ENCODE measurements around the gene MCRIP1. TPM values are rescaled to one million over a fixed set of nuclear protein-coding genes. Genes with fewer than 3 reads are reported as not detected.
A peak's percentile ranks its signal among the peaks of the same experiment; 100 is the strongest.

MCRIP1 gene
- total and polyA plus RNA-seq, 2 of the 13 experiments (the other 11 are each of a cell fraction or from before 2014, with no cell fraction given): 79.7 to 84.9 TPM

DNA sequence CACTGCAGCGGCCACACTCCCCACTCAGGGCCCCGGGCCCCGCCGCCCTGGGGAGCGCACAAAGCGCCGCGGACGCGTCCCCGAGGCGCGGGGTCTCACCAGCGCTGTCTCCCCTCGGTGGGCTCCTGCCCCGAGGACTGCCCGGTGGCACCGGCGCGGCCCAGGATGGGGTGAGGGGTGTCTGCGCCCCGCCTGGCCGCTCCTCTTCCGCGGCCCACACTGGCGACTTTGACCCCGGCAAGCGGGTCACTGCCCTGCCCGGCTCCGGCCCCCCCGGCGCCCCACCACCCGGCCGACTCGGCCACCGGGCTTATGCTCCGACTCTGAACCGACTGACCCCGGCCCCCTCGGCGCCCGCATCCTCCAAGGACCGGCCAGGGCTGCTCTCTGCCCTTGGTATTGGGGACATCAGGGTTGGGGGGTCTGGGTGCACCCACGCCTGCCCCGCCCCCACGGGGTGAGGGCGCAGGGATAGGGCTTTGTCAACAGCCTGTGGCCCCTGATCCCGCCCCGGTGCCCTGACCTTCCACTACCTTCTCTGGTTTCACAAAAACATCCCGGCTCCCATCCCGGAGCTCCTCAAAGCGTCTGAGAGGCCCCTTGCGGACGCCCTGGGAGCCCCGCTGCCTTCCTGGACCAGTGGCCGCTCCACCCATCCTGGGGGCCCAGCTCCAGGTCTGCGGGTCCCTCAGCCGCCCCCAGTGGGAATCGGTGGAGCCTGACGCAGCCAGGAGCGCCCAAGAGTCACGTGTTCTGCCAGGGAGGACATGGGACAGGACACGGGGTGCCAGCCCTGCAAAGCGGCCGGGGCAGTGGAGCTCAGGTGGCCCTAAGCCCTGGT is 28.3 kb downstream of the MCRIP1 start (continued):
- TF ChIP-seq, protein P1, sequence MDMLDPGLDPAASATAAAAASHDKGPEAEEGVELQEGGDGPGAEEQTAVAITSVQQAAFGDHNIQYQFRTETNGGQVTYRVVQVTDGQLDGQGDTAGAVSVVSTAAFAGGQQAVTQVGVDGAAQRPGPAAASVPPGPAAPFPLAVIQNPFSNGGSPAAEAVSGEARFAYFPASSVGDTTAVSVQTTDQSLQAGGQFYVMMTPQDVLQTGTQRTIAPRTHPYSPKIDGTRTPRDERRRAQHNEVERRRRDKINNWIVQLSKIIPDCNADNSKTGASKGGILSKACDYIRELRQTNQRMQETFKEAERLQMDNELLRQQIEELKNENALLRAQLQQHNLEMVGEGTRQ (IDR thresholded peaks at IDR 0.05; ENCODE audit: low read depth, low read length): peak; percentile 36; the same call in 1 of the 2 replicates
- TF ChIP-seq, protein P1 (CRISPR knock-in tag; IDR thresholded peaks at IDR 0.05; ENCODE audit: borderline replicate concordance): no peak
- no peak for TF ChIP-seq ZNF558 (CRISPR knock-in tag; IDR thresholded peaks at IDR 0.05; ENCODE audit: borderline replicate concordance)
- no peak for TF ChIP-seq ZBTB3 (CRISPR knock-in tag; IDR thresholded peaks at IDR 0.05; ENCODE audit: borderline replicate concordance, low read depth)
- TF ChIP-seq NFKBIZ (CRISPR knock-in tag; IDR thresholded peaks at IDR 0.05): no peak
- TF ChIP-seq PRDM10 (CRISPR knock-in tag; IDR thresholded peaks at IDR 0.05; ENCODE audit: low read depth): no peak
- TF ChIP-seq GABPA (IDR thresholded peaks at IDR 0.05; ENCODE audit: low read depth, low read length): no peak
- no peak for TF ChIP-seq GABPA (CRISPR knock-in tag; IDR thresholded peaks at IDR 0.05; ENCODE audit: low read depth)
- no peak for TF ChIP-seq ZNF607 (CRISPR knock-in tag; IDR thresholded peaks at IDR 0.05; ENCODE audit: borderline replicate concordance)
- no peak for TF ChIP-seq ZNF597 (CRISPR knock-in tag; IDR thresholded peaks at IDR 0.05)
- TF ChIP-seq DPF2 (CRISPR knock-in tag; IDR thresholded peaks at IDR 0.05; ENCODE audit: borderline replicate concordance, low read depth): no peak
- TF ChIP-seq HDAC1 (CRISPR knock-in tag; IDR thresholded peaks at IDR 0.05): peak; percentile 39
- TF ChIP-seq ZBTB14 (CRISPR knock-in tag; IDR thresholded peaks at IDR 0.05): no peak
- TF ChIP-seq REST (IDR thresholded peaks at IDR 0.05; ENCODE audit: borderline replicate concordance in 1 of 2, low read depth in 1 of 2, low read length in 2 of 2): no peak
- no peak for TF ChIP-seq HMG20A (CRISPR knock-in tag; IDR thresholded peaks at IDR 0.05; ENCODE audit: borderline replicate concordance)
